Mesothelial cell of epicardium (in vitro differentiated cells): ENCODE data around the gene KNL1. TPM values are rescaled to one million over a fixed set of nuclear protein-coding genes. Genes with fewer than 3 reads are reported as not detected.
A peak's percentile ranks its signal among the peaks of the same experiment; 100 is the strongest.
"Not testable (repeated sequence)": the region's sequence is repeated elsewhere in the genome, so short reads cannot be mapped to it uniquely, and the experiment has no call there.

Source experiments
- DNase-seq, 2 experiments: peaks; one replicate each; pipeline ENCODE4 v3.0.0; 2021; ENCODE audit warnings: low spot score in 2 of 2; ENCODE audit not compliant: unreplicated experiment in 2 of 2
- H3K27ac Mint-ChIP-seq: 2 replicates; pipeline ENCODE4 v1.8.0; 2021; ENCODE audit warnings: mixed read lengths
- H3K27me3 Mint-ChIP-seq: 2 replicates; pipeline ENCODE4 v1.8.0; 2021; ENCODE audit warnings: low read depth, mixed read lengths
- H3K36me3 Mint-ChIP-seq: 2 replicates; pipeline ENCODE4 v1.8.0; 2021; ENCODE audit warnings: mixed read lengths
- H3K4me1 Mint-ChIP-seq: 2 replicates; pipeline ENCODE4 v1.8.0; 2021; ENCODE audit warnings: mixed read lengths
- H3K4me3 Mint-ChIP-seq: 2 replicates; pipeline ENCODE4 v1.8.0; 2021; ENCODE audit warnings: mild to moderate bottlenecking, moderate library complexity, mixed read lengths
- H3K9me3 Mint-ChIP-seq: 2 replicates; pipeline ENCODE4 v1.8.0; 2021; ENCODE audit warnings: mixed read lengths
- total RNA-seq: library from RNA; stranded (reverse); gene quantifications from 3 replicates; pipeline ENCODE4 v1.2.1, GENCODE V29; 2021
- TF ChIP-seq, protein P1 (sequence below): fragments of 200-600 bp; sonication (generic); IDR thresholded peaks from one replicate; pipeline ENCODE4 v1.5.0; 2021; ENCODE audit warnings: antibody characterized with exemption; ENCODE audit not compliant: unreplicated experiment

Gene KNL1
- total RNA-seq, 1 donor from 2014 or later = 8.8 TPM

DNA sequence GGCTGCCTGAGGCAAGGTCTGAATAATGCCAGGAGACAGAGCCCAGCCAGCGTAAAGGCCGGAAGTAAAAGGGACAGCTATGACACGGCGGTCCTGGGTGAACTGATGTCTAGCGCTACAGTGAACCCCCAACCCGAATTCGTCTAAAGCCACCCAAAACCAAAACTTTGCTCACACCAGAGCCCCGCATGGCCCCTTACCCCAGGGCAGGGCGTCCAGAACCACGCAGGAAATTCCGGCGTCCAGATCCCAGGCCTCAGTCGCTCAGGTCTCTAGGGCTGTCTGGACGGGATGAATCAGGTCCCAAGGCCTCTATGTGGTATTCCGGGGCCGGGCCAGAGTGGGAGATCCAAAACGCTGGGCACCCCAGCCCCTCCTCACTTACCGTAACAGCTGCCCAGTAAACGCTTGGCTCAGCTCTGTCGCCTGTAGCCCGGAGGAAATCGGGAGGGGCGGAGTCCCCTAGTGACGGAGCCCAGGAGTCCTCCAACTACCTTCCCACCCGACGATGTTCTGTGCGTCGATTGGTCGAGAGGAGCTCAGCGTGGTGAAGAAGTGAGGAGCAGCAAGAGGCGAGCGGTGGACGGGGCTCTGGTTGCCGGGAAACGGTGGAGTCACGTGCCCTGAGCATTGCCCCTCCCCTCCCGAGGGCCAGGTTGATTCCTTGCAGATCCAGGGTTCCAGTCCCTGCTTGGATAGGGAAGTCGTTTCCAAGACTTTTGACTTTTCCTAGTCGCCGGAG lies 29.3 kb upstream of the KNL1 start, which contains the start of gene CCDC32:
Gene CCDC32 (minus strand): TSS at position 452 of the 742 bp plus-strand sequence. CDS start 2,027 bp downstream, outside the sequence.
- DNase-seq = peak; percentile 90 to 92
- peaks cover 12% of the 10 kb centered on the region for H3K36me3 Mint-ChIP-seq
- H3K4me3 Mint-ChIP-seq = peak within 1 kb of the TSS; percentile 92
- H3K27me3 Mint-ChIP-seq = no peaks in the 10 kb centered on the region
- H3K9me3 Mint-ChIP-seq = no peaks in the 10 kb centered on the region
- TF ChIP-seq, protein P1, sequence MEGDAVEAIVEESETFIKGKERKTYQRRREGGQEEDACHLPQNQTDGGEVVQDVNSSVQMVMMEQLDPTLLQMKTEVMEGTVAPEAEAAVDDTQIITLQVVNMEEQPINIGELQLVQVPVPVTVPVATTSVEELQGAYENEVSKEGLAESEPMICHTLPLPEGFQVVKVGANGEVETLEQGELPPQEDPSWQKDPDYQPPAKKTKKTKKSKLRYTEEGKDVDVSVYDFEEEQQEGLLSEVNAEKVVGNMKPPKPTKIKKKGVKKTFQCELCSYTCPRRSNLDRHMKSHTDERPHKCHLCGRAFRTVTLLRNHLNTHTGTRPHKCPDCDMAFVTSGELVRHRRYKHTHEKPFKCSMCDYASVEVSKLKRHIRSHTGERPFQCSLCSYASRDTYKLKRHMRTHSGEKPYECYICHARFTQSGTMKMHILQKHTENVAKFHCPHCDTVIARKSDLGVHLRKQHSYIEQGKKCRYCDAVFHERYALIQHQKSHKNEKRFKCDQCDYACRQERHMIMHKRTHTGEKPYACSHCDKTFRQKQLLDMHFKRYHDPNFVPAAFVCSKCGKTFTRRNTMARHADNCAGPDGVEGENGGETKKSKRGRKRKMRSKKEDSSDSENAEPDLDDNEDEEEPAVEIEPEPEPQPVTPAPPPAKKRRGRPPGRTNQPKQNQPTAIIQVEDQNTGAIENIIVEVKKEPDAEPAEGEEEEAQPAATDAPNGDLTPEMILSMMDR = no peak
- H3K27ac Mint-ChIP-seq = peak within 1 kb of the TSS; percentile 97
- peaks cover 23% of the 10 kb centered on the region for H3K4me1 Mint-ChIP-seq

- Mint-ChIP-seq H3K27ac (peak overlapping the region; percentile 97), H3K36me3 (peaks cover 8% of the 10 kb centered on the region), H3K4me3 (peak overlapping the region; percentile 92), H3K4me1 (peaks cover 30% of the 10 kb centered on the region), H3K9me3 (no peaks in the 10 kb centered on the region), H3K27me3 (no peaks in the 10 kb centered on the region)
- TF ChIP-seq, protein P1 = no peak
- DNase-seq = peak in 1 of 2 experiments; percentile 31
These were observed 28.5 kb upstream of the KNL1 start for GRCh38 chr15:40565333-40566238.

- no peaks in the 10 kb centered on the region for H3K9me3 Mint-ChIP-seq
These were observed 26.9 kb upstream of the KNL1 start for GRCh38 chr15:40567111-40567510.

DNA sequence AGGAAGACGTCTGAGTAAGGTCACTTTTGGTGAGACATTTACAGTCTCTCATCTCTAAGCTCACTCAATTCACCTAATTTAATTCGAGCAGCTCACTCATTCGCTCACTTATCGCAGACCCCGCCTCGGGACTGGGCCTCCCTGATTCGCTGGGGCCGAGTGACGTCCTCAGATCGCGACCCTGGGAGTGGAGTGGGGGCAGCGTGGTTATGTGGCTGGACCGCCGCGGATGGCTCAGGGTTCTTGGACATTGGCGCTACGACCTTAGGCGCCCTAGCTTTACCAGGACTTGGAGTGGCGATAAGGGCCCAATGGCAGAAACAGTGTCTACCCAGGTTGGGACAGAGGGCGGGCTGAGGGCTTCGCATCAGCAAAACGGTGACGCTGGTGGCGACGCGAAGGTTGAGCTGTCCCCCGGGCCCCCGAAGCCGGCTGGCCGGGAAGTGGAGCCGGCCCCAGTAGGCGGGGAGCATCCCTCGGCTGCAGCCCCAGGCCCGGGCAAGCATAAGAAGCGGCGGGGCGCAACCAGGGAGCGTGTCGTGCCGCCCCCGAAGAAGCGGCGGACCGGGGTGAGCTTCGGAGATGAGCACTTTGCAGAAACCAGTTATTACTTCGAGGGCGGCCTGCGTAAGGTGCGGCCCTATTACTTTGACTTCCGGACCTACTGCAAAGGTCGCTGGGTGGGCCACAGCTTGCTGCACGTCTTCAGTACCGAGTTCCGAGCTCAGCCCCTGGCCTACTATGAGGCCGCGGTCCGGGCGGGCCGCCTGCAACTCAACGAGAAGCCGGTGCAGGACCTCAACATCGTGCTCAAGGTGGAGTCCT lies 24.7 kb upstream of the KNL1 start, which contains the start of gene RPUSD2:
Gene RPUSD2 (plus strand): TSS at position 171 of the 825 bp plus-strand sequence. CDS start 39 bp downstream, at position 210.
- H3K4me3 Mint-ChIP-seq = peak within 1 kb of the TSS; percentile 97
- TF ChIP-seq, protein P1 = no peak
- H3K4me1 Mint-ChIP-seq = peaks cover 24% of the 10 kb centered on the region
- peak; percentile 81 to 95 for DNase-seq
- H3K9me3 Mint-ChIP-seq = no peaks in the 10 kb centered on the region
- H3K27ac Mint-ChIP-seq = peak within 1 kb of the TSS; percentile 96
- peaks cover 15% of the 10 kb centered on the region for H3K36me3 Mint-ChIP-seq
- no peaks in the 10 kb centered on the region for H3K27me3 Mint-ChIP-seq

More at GRCh38 chr15:40567111-40567510, 26.9 kb upstream of the KNL1 start:
- Mint-ChIP-seq H3K36me3 (no peaks in the 10 kb centered on the region), H3K4me1 (peaks cover 34% of the 10 kb centered on the region), H3K4me3 (no peak overlapping the region), H3K27me3 (no peaks in the 10 kb centered on the region), H3K27ac (no peak overlapping the region)
- TF ChIP-seq, protein P1 = no peak
- no peak for DNase-seq

DNA sequence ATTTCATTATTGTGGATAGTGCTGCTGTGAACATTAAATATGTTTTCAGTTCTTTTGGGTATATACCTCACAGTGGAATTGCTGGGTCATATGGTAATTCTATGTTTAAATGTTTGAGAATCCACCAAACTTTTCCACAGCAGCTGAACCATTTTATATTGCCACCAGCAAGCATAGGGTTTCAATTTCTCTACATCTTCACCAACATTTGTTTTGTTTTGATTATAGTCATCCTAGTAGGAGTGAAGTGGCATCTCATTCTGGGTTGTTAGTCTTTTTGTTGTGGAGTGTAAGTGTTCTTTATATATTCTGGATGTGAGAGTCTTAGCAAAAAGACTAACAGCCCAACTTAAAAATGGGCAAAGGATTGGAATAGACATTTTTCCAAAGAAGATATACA lies 18.9 kb upstream of the KNL1 start:
- TF ChIP-seq, protein P1 = no peak
- Mint-ChIP-seq H3K9me3 (peaks cover 3% of the 10 kb centered on the region), H3K4me1 (peaks cover 9% of the 10 kb centered on the region), H3K36me3 (peaks cover 33% of the 10 kb centered on the region), H3K27ac (no peak overlapping the region), H3K27me3 (no peaks in the 10 kb centered on the region), H3K4me3 (no peak overlapping the region)
- DNase-seq = no peak

- not testable (repeated sequence) for H3K27me3 Mint-ChIP-seq, H3K9me3 Mint-ChIP-seq, H3K4me1 Mint-ChIP-seq, H3K27ac Mint-ChIP-seq, H3K4me3 Mint-ChIP-seq, DNase-seq
- peaks cover 33% of the 10 kb centered on the region for H3K36me3 Mint-ChIP-seq
These were observed 17.1 kb upstream of the KNL1 start for GRCh38 chr15:40576914-40577313.
